Gastroesophageal sphincter (tissue), 4 donors: ENCODE data around the gene MOCOS. TPM values are rescaled to one million over a fixed set of nuclear protein-coding genes. Genes with fewer than 3 reads are reported as not detected.
"Not testable (repeated sequence)": the region's sequence is repeated elsewhere in the genome, so short reads cannot be mapped to it uniquely, and the experiment has no call there.

Experiments used
- ATAC-seq: fragments of 150-250 bp; one replicate; pipeline ENCODE4 v1.9.1; 2016; ENCODE audit warnings: mild to moderate bottlenecking, moderate library complexity
- H3K27ac ChIP-seq, 4 donors: fragments of 200-600 bp; sonication (generic) in 3 of 4; 1 replicate in 3 of 4; 2 replicates in 1 of 4; pipeline ENCODE4 v1.5.1; 2016 to 2019
- H3K27me3 ChIP-seq: fragments of 200-600 bp; sonication (generic); one replicate; pipeline ENCODE4 v1.5.1; 2019
- H3K36me3 ChIP-seq, 2 donors: fragments of 200-600 bp; sonication (generic); one replicate each; pipeline ENCODE4 v1.5.1; 2019; ENCODE audit warnings: control low read depth in 1 of 2
- H3K4me1 ChIP-seq, 3 donors: fragments of 200-600 bp; sonication (generic); 1 replicate in 2 of 3; 2 replicates in 1 of 3; pipeline ENCODE4 v1.5.1; 2016 to 2019; ENCODE audit warnings: control low read depth in 2 of 3
- H3K4me3 ChIP-seq, 2 donors: fragments of 200-600 bp; sonication (generic); one replicate each; pipeline ENCODE4 v1.5.1; 2019; ENCODE audit warnings: mild to moderate bottlenecking in 1 of 2, moderate library complexity in 1 of 2
- H3K9me3 ChIP-seq, 3 donors: fragments of 200-600 bp; sonication (generic); one replicate each; pipeline ENCODE4 v1.5.1; 2017 to 2019; ENCODE audit warnings: control low read depth in 2 of 3
- CTCF ChIP-seq, 4 experiments: fragments of 200-600 bp in 2 of 4; fragments of 450-650 bp in 2 of 4; sonication (generic) in 1 of 4; IDR thresholded peaks; one replicate each; pipeline ENCODE4 v1.5.1; 2017 to 2019; ENCODE audit warnings: antibody characterized with exemption in 4 of 4, mild to moderate bottlenecking in 2 of 4, moderate library complexity in 2 of 4
- EP300 ChIP-seq: sonication (generic); formaldehyde crosslinking; IDR thresholded peaks from one replicate; pipeline ENCODE4 v1.6.1; 2017; ENCODE audit warnings: antibody characterized with exemption, mild to moderate bottlenecking
- POLR2A ChIP-seq, 2 donors: fragments of 450-650 bp; IDR thresholded peaks; one replicate each; pipeline ENCODE4 v1.6.1; 2017; ENCODE audit warnings: antibody characterized with exemption in 2 of 2, mild to moderate bottlenecking in 2 of 2, moderate library complexity in 1 of 2
- POLR2AphosphoS5 ChIP-seq: sonication (generic); formaldehyde crosslinking; IDR thresholded peaks from one replicate; pipeline ENCODE4 v1.6.1; 2017; ENCODE audit warnings: antibody characterized with exemption
- WGBS, 2 donors: methylation state at CpG; one replicate each; pipeline ENCODE4 v1.1.5; 2018; ENCODE audit warnings: low coverage in 1 of 2; 5-methylcytosine and 5-hydroxymethylcytosine counted together
- total RNA-seq, 4 donors: library from RNA; depleted of rRNA; stranded (reverse); fragments of >200 nt; gene quantifications; one replicate each; pipeline ENCODE4 v1.1.0, GENCODE V29; 2016

Gene MOCOS
- total RNA-seq, 4 donors from 2014 or later, result 1.3 to 2.1 (median 1.7) TPM

GRCh38 chr18:36200354-36200771, 13.1 kb downstream of the MOCOS start:
- ATAC-seq, result no peak
- TF ChIP-seq CTCF (IDR thresholded peaks at IDR 0.05) (no peak), POLR2AphosphoS5 (no peak), EP300 (no peak), POLR2A (IDR thresholded peaks at IDR 0.05) (no peak)
- no peaks in the 10 kb centered on the region for H3K36me3 ChIP-seq

GRCh38 chr18:36201765-36202164, 14.5 kb downstream of the MOCOS start:
- Histone ChIP-seq H3K9me3 (no peaks in the 10 kb centered on the region), H3K4me1 (no peaks in the 10 kb centered on the region), H3K4me3 (no peak overlapping the region), H3K27me3 (no peaks in the 10 kb centered on the region), H3K36me3 (no peaks in the 10 kb centered on the region), H3K27ac (no peak overlapping the region)
- TF ChIP-seq EP300 (no peak), CTCF (IDR thresholded peaks at IDR 0.05) (no peak), POLR2A (IDR thresholded peaks at IDR 0.05) (no peak), POLR2AphosphoS5 (no peak)
- ATAC-seq, result no peak
- WGBS, 2 donors, result 94 to 100% methylated on average over 1 to 2 of the region's 2 CpGs

More at GRCh38 chr18:36200354-36200771, 13.1 kb downstream of the MOCOS start:
- Histone ChIP-seq H3K4me3 (no peak overlapping the region), H3K27ac (no peak overlapping the region), H3K9me3 (no peaks in the 10 kb centered on the region), H3K27me3 (no peaks in the 10 kb centered on the region), H3K4me1 (peaks cover 0 to 7% (median 0%) of the 10 kb centered on the region in 3 donors)

DNA sequence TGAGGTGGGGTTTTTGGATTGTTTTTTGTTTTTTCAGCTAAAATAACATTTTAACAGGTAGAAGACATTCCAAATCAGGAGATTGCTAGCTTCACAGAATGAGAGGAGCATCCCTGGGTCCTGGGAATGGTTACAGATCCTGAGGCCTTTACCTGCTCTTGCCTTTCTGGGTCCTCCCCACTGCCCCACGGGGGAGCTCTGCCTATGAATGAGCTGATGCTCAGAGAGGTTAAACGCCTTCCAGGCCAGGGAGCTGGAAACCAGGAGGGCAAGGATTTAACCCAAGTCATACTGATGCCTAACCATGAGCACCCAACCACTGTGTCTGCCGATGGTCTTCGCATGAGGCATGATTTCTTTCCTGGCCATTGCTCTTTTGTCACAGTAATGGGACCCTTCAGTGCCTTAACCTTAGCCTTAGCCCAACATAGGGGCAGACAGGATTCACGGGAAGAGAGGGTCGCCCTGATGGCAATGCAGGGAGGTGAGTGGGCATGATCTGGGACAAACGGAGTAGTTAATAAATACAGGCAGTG, 16.1 kb downstream of the MOCOS start:
- 76% methylated on average over 7 of the region's 7 CpGs; no CpG with 5 or more reads in 1 of the 2 donors for WGBS, 2 donors
- TF ChIP-seq CTCF (IDR thresholded peaks at IDR 0.05) (no peak), POLR2AphosphoS5 (no peak), EP300 (no peak)
- no peaks in the 10 kb centered on the region for H3K4me1 ChIP-seq
- no peaks in the 10 kb centered on the region for H3K27me3 ChIP-seq
- no peak for ATAC-seq
- no peaks in the 10 kb centered on the region for H3K9me3 ChIP-seq
- no peaks in the 10 kb centered on the region for H3K36me3 ChIP-seq
- H3K27ac ChIP-seq, result no peak overlapping the region
- H3K4me3 ChIP-seq, result no peak overlapping the region

GRCh38 chr18:36205166-36205565, 17.9 kb downstream of the MOCOS start:
- Histone ChIP-seq H3K4me3 (no peak overlapping the region), H3K27me3 (no peaks in the 10 kb centered on the region), H3K4me1 (no peaks in the 10 kb centered on the region), H3K27ac (no peak overlapping the region), H3K9me3 (no peaks in the 10 kb centered on the region), H3K36me3 (no peaks in the 10 kb centered on the region)
- TF ChIP-seq CTCF (IDR thresholded peaks at IDR 0.05) (no peak), POLR2A (IDR thresholded peaks at IDR 0.05) (no peak), EP300 (no peak), POLR2AphosphoS5 (no peak)
- WGBS, 2 donors, result 85 to 89% methylated on average over 3 to 4 of the region's 4 CpGs
- no peak for ATAC-seq

DNA sequence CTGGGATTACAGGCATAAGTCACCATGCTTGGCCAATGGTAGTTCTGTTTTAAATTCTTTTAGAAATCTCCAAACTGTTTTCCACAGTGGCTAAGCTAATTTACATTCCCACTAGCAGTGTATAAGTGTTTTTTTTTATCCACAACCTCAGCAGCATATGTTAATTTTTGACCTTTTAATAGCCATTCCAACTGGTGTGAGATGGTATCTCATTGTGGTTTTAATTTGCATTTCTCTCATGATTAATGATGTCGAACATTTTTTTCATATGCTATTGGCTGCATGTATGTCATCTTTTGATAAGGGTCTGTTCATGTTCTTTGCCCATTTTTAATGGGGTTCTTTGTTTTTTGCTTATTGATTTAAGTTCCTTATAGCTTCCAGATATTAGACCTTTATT, 20.0 kb downstream of the MOCOS start:
- H3K27me3 ChIP-seq, result no peaks in the 10 kb centered on the region
- no peaks in the 10 kb centered on the region for H3K9me3 ChIP-seq
- no peak overlapping the region for H3K4me3 ChIP-seq
- ATAC-seq, result no peak
- no peak for TF ChIP-seq POLR2A (IDR thresholded peaks at IDR 0.05)
- no peak for TF ChIP-seq CTCF (IDR thresholded peaks at IDR 0.05)
- no peak for TF ChIP-seq EP300
- 100% methylated on average over 1 of the region's 1 CpG for WGBS, 2 donors
- H3K27ac ChIP-seq, result no peak overlapping the region
- peaks cover 0 to 3% (median 0%) of the 10 kb centered on the region in 3 donors for H3K4me1 ChIP-seq
- H3K36me3 ChIP-seq, result no peaks in the 10 kb centered on the region

DNA sequence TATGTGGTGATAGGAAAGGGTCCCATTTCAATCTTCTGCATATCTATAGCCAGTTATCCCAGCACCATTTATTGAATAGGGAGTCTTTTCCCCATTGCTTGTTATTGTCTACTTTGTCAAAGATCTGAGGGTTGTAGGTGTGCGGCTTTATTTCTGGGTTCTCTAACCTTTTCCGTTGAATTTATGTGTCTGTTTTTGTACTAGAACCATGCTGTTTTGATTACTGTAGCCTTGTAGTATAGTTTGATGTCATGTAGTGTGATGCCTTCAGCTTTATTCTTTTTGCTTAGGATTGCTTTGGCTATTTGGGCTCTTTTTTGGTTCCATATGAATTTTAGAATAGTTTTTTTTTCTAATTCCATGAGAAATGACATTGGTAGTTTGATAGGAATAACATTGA, 20.7 kb downstream of the MOCOS start:
- not testable (repeated sequence) for ATAC-seq, H3K4me3 ChIP-seq, H3K9me3 ChIP-seq, H3K27ac ChIP-seq, H3K36me3 ChIP-seq, H3K27me3 ChIP-seq
- 90 to 95% methylated on average over 2 of the region's 2 CpGs for WGBS, 2 donors
- peaks cover 0 to 10% (median 0%) of the 10 kb centered on the region in 3 donors for H3K4me1 ChIP-seq
